ENCODE measurements around the gene MAP2.

DNA sequence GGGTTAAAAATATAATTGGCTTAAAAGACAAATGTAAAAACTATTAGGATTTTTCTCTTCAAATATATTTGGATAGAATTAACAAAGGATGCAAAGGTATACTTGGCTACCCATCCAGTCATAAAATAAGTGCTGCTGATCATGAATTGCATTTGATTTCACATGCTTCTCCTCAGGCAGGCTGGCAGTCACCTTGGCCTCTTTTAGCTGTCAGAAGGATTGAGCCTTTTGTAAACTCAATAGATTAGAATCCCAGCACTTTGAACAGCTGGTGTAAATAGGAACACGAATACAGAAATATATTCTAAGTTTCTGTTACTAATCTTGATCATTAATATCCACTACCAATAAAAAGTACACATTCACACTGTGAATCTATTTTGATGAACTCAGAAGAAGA is 178.4 kb downstream of the MAP2 start:
- TF ChIP-seq POLR2A (IDR thresholded peaks at IDR 0.05; ENCODE audit: low read depth, low read length) (no peak), POLR2AphosphoS5 (IDR thresholded peaks at IDR 0.05; ENCODE audit: low read depth, low read length) (no peak)

All from GM12891 (cell line).